Natural killer cell (primary cell): Measurements from ENCODE around the gene VOPP1. TPM values are rescaled to one million over a fixed set of nuclear protein-coding genes. Genes with fewer than 3 reads are reported as not detected.

Experiments used
- ATAC-seq, 3 donors: fragments of 150-1000 bp in 2 of 3; fragments of 200-7000 bp in 1 of 3; cut with Tn5 transposase; 1 replicate in 1 of 3; 2 replicates in 2 of 3; pipeline ENCODE4 v1.10.0; 2021; ENCODE audit warnings: mild to moderate bottlenecking in 2 of 3, moderate library complexity in 2 of 3
- DNase-seq, 2 donors: peaks; one replicate each; pipeline versions ENCODE4 v3.0.0 to v3.0.0-alpha.2; 2013 to 2021; ENCODE audit warnings: mixed read lengths in 1 of 2
- H3K27ac ChIP-seq: one replicate; pipeline ENCODE4 v1.5.1; 2013; ENCODE audit warnings: mild to moderate bottlenecking, low read length
- H3K27me3 ChIP-seq: one replicate; pipeline ENCODE4 v1.6.1; 2013; ENCODE audit warnings: low read length; ENCODE audit not compliant: control insufficient read depth, insufficient read depth
- H3K36me3 ChIP-seq: one replicate; pipeline ENCODE4 v1.6.1; 2013; ENCODE audit warnings: low read length; ENCODE audit not compliant: control insufficient read depth, insufficient read depth
- H3K4me1 ChIP-seq: one replicate; pipeline ENCODE4 v1.6.1; 2013; ENCODE audit warnings: low read length; ENCODE audit not compliant: control insufficient read depth, insufficient read depth
- H3K4me3 ChIP-seq: one replicate; pipeline ENCODE4 v1.5.1; 2013; ENCODE audit warnings: low read length
- H3K9me3 ChIP-seq: one replicate; pipeline ENCODE4 v1.6.1; 2013; ENCODE audit warnings: low read length; ENCODE audit not compliant: control insufficient read depth, insufficient read depth
- H3K27ac Mint-ChIP-seq, 2 donors: one replicate each; pipeline ENCODE4 v1.8.0; 2022; ENCODE audit warnings: mild to moderate bottlenecking in 2 of 2, mixed read lengths in 2 of 2, moderate library complexity in 1 of 2
- H3K27me3 Mint-ChIP-seq, 2 donors: one replicate each; pipeline ENCODE4 v1.8.0; 2022; ENCODE audit warnings: low read depth in 2 of 2, mixed read lengths in 2 of 2
- H3K36me3 Mint-ChIP-seq: one replicate; pipeline ENCODE4 v1.8.0; 2022; ENCODE audit warnings: mixed read lengths
- H3K4me1 Mint-ChIP-seq, 2 donors: one replicate each; pipeline ENCODE4 v1.8.0; 2022; ENCODE audit warnings: mixed read lengths in 2 of 2
- H3K4me3 Mint-ChIP-seq: one replicate; pipeline ENCODE4 v1.8.0; 2022; ENCODE audit warnings: mild to moderate bottlenecking, moderate library complexity, mixed read lengths
- H3K9me3 Mint-ChIP-seq, 2 donors: one replicate each; pipeline ENCODE4 v1.8.0; 2022; ENCODE audit warnings: mixed read lengths in 2 of 2
- WGBS: methylation state at CpG from one replicate; pipeline ENCODE4 v1.1.7; 2013; ENCODE audit warnings: missing lambda C conversion rate; ENCODE audit not compliant: insufficient coverage; 5-methylcytosine and 5-hydroxymethylcytosine counted together
- intact Hi-C: fragments of 100-400 bp; cut with micrococcal nuclease; formaldehyde crosslinking; loops from one replicate; pipeline ENCODE4 v1.14.2; 2022
- total RNA-seq, 4 donors: library from RNA; stranded (reverse); fragments of 120-200 nt in 1 of 4; gene quantifications; one replicate each; pipeline versions ENCODE4 v1.2.3 to v1.2.4, GENCODE V29; 2013 to 2022
- TF ChIP-seq, protein P1 (sequence below): fragments of 200-600 bp; IDR thresholded peaks from one replicate; pipeline ENCODE4 v1.8.0; 2022; ENCODE audit warnings: antibody characterized with exemption

VOPP1 gene
- total RNA-seq, 3 donors from 2014 or later (not counting 1 experiment from before 2014, with no cell fraction given), result 79.3 to 115 (median 110) TPM

DNA sequence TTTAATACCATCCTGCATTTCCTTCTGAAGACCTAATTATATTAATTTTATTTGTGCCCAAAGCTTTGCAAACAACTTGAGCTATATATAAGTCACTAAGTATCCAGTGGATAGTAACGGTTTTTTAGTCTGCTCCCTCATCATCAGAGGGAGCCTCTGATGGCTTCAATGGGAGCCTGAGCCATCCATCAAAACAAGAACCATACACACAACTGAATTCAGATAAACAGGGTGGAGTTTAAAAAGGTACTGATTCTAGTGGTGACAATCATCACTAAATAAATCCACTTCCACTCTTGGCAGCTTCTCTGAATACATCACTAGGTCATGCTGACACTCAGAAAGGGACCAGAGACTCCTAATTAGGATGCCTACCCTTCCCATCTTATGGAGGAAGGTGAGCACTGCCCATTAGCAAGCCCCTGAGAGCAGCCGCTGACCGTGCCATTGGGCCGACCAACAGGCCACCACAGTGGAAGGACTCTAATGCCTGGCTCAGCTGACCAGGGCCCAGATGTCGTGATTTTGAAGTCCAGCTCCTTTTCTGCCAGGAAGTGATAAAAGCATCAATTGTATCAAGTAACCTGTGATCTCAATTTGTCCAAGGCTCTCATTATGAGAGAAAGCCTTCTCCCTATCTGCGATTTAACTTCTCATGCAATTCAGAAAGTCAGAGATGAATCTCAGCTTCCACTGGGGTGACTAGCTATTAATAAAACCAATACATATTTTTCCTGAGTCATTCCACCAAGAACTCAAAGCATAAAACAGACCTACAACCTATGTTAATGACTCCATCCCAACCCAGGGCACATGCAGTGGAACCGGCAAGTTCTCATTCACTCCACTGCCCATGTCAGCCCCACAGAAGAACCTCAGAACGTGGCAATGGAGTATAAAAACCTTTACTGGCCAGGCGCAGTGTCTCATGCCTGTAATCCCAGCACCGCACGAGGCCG is 13.1 kb downstream of the VOPP1 start:
- Histone ChIP-seq H3K9me3 (no peaks in the 10 kb centered on the region), H3K27me3 (no peaks in the 10 kb centered on the region), H3K36me3 (peaks cover 9% of the 10 kb centered on the region), H3K4me3 (no peak overlapping the region), H3K27ac (no peak overlapping the region), H3K4me1 (peaks cover 42% of the 10 kb centered on the region)
- Mint-ChIP-seq H3K4me3 (no peak overlapping the region), H3K9me3 (no peaks in the 10 kb centered on the region), H3K27ac (peak overlapping the region; percentile 19 to 71), H3K36me3 (no peaks in the 10 kb centered on the region), H3K27me3 (no peaks in the 10 kb centered on the region), H3K4me1 (peaks cover 91 to 92% of the 10 kb centered on the region in 2 donors)
- 89% methylated on average over 11 of the region's 12 CpGs for WGBS
- DNase-seq (no peak), ATAC-seq (no peak)
- intact Hi-C loops, result no loop called here
- TF ChIP-seq, protein P1, sequence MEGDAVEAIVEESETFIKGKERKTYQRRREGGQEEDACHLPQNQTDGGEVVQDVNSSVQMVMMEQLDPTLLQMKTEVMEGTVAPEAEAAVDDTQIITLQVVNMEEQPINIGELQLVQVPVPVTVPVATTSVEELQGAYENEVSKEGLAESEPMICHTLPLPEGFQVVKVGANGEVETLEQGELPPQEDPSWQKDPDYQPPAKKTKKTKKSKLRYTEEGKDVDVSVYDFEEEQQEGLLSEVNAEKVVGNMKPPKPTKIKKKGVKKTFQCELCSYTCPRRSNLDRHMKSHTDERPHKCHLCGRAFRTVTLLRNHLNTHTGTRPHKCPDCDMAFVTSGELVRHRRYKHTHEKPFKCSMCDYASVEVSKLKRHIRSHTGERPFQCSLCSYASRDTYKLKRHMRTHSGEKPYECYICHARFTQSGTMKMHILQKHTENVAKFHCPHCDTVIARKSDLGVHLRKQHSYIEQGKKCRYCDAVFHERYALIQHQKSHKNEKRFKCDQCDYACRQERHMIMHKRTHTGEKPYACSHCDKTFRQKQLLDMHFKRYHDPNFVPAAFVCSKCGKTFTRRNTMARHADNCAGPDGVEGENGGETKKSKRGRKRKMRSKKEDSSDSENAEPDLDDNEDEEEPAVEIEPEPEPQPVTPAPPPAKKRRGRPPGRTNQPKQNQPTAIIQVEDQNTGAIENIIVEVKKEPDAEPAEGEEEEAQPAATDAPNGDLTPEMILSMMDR, result no peak

DNA sequence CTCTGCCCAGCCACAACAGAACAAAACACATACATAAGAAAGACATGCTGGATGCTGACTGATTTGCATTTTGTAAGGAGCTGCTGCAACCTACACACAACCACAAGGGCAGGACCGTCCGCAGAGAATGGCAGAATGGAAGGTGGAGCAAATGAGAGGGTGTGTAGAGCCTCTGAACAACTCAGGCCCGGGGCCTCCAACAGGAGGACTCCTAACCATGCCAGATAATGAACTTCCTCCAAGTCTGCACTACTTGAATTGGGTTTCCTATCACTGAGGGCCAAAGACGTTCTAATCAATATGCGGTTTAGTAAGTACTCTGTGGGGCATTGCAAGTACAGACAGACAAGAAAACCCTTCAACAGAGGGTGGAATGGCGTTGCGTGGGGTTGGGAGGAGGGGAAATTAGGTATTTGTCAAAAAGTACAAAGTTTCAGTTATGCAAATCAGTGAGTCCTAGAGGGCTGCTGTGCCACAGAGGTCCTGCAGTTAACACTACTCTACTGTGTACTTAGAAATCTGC is 14.6 kb downstream of the VOPP1 start:
- H3K36me3 Mint-ChIP-seq, result no peaks in the 10 kb centered on the region

DNA sequence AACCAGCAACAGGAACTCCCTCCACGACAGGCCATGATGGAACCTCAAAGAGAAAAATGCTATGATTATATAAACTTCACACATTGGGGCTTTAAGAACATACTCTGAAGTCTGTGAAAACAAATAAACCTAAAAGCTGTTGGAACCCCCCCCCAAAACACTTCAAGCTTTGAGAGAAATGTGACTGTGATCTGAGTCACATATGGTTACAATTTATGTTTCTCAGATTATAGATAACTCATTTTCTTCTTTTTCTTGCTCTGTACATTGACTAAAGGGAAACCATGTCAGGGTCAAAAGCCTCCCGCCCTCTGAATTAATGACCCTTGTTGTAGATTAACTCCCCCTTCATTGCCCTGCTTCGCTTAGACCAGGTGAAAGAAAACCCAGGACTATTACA is 15.8 kb downstream of the VOPP1 start:
- Histone ChIP-seq H3K36me3 (peaks cover 12% of the 10 kb centered on the region), H3K27ac (no peak overlapping the region), H3K4me3 (no peak overlapping the region), H3K27me3 (no peaks in the 10 kb centered on the region), H3K9me3 (no peaks in the 10 kb centered on the region), H3K4me1 (peaks cover 64% of the 10 kb centered on the region)
- ATAC-seq (no peak), DNase-seq (no peak)
- Mint-ChIP-seq H3K4me1 (peaks cover 97 to 100% of the 10 kb centered on the region in 2 donors), H3K4me3 (peak overlapping the region; percentile 42), H3K36me3 (no peaks in the 10 kb centered on the region), H3K27me3 (no peaks in the 10 kb centered on the region), H3K27ac (peak overlapping the region; percentile 42 to 79), H3K9me3 (no peaks in the 10 kb centered on the region)
- WGBS, result 81% methylated on average over 3 of the region's 3 CpGs
- intact Hi-C loops, result no loop called here
- TF ChIP-seq, protein P1, result no peak

More for the DNA sequence above, 14.6 kb downstream of the VOPP1 start:
- Mint-ChIP-seq H3K27me3 (no peaks in the 10 kb centered on the region), H3K4me1 (peaks cover 97 to 98% of the 10 kb centered on the region in 2 donors), H3K4me3 (peak overlapping the region; percentile 33), H3K9me3 (no peaks in the 10 kb centered on the region), H3K27ac (peak overlapping the region; percentile 71 to 79)
- peak in 1 of 3 donors; percentile 55 for ATAC-seq
- no peaks in the 10 kb centered on the region for H3K9me3 ChIP-seq
- DNase-seq, result peak in 1 of 2 donors; percentile 29
- no peak overlapping the region for H3K27ac ChIP-seq
- intact Hi-C loops, result no loop called here
- peaks cover 55% of the 10 kb centered on the region for H3K4me1 ChIP-seq
- peaks cover 12% of the 10 kb centered on the region for H3K36me3 ChIP-seq
- no peak overlapping the region for H3K4me3 ChIP-seq
- WGBS, result 20% methylated on average over 5 of the region's 7 CpGs
- H3K27me3 ChIP-seq, result no peaks in the 10 kb centered on the region
- TF ChIP-seq, protein P1, result no peak
